ENCODE results near the gene ATP6V1E1.
"Not testable (repeated sequence)": the region's sequence is repeated elsewhere in the genome, so short reads cannot be mapped to it uniquely, and the experiment has no call there.

ATP6V1E1 gene

DNA sequence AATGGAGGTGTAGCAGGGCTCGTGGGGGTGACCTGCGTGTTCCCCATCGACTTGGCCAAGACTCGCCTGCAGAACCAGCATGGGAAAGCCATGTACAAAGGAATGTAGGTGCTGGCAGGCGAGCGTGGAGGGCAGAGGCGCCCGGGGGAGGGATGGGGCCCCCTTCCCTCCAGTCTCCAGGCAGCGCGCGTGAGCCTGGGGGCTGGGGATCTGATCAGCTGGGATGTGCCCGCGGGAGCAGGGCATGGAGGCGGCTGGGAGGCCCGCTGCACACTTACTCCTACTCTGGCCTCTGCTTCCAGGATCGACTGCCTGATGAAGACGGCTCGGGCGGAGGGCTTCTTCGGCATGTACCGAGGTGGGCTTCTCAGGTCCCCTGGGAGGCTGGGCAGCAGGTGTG lies 47.5 kb downstream of the ATP6V1E1 start:
- no peak for TF ChIP-seq ZNF274 (IDR thresholded peaks at IDR 0.05; ENCODE audit: low read depth, low read length)
- no peak overlapping the region for H3K4me3 ChIP-seq (ENCODE audit: low read length)

DNA sequence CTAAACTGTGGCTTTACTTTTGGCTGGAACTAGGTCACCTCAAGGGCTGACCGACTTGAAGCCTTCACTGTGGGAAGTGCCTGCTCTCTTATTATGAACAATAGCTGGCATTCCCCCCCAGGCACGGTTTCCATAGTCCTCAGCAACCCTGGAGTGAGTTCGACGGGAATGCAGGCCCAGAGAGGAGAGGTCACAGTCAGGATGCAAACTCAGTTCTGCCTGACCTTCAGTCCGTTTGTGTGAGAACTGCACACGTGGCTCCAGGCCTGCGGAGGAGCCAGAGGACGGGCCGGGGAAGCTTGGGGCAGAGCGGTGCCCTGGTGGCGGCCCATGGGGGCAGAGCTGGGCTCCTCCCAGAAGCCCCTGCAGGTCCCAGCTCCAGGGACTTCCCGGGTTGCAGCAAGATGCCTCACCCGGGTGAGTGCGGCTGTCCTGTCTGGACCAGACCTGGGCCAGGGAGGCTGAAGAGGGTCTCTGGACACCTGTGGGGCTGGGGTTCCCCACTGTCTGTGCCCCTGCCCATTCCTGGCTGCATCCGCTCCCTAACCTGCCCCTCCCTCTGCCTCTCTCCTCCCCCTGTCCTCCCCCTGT lies 48.0 kb downstream of the ATP6V1E1 start:
- no peak for TF ChIP-seq ZNF274 (IDR thresholded peaks at IDR 0.05; ENCODE audit: low read depth, low read length)
- H3K4me3 ChIP-seq (ENCODE audit: low read length), result no peak overlapping the region

DNA sequence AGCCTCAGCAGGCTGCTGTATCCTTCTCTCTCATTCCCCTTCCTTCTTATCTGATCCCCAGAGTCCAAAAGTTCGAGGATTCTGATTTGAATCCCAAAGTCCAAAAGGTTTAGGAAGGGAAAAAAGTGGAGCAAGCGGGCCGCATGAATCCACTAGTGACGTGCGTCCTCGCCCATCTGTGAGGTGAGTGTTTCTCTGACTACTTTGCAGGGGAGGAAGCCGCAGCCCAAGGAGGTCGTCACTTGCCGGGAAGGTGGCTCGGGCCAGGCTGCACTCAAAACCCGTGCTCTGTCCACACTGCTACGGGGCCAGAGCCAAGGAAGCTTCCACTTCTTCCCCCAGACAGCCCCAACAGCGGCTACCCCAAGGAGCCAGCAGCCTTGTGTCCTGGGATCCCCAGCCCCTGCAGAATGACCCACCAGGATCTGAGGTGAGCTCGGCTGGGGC lies 49.0 kb downstream of the ATP6V1E1 start:
- TF ChIP-seq ZNF274 (IDR thresholded peaks at IDR 0.05; ENCODE audit: low read depth, low read length), result no peak

DNA sequence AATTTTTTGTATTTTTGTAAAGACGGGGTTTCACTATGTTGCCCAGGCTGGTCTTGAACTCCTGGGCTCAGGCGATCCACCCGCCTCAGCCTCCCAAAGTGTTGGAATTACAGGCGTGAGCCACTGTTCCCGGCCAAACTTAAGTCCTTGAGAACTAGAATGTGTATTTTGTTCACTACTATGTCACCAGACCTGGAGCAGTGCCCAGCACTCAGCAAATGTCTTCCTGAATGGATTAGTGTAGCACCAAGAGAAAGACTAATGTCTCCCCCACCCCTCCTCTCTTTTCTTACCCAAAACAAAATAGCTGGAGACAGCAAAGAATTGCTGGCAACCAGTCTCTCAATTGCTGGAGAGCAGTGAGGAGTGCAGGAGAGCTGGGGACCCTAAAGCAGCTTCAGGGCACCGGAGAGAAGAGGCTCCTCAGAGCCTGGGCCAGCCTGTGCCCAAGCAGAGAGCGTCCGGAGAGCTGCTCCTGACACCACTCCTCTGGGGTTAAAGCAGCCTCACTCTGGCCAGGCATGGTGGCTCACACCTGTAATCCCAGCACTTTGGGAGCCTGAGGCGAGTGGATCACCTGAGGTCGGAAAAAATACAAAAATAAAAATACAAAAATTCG lies 50.3 kb downstream of the ATP6V1E1 start:
- no peak overlapping the region for H3K4me3 ChIP-seq (ENCODE audit: low read length)
- no peak for TF ChIP-seq ZNF274 (IDR thresholded peaks at IDR 0.05; ENCODE audit: low read depth, low read length)

More for the DNA sequence above, 49.0 kb downstream of the ATP6V1E1 start:
- H3K4me3 ChIP-seq (ENCODE audit: low read length), result no peak overlapping the region

DNA sequence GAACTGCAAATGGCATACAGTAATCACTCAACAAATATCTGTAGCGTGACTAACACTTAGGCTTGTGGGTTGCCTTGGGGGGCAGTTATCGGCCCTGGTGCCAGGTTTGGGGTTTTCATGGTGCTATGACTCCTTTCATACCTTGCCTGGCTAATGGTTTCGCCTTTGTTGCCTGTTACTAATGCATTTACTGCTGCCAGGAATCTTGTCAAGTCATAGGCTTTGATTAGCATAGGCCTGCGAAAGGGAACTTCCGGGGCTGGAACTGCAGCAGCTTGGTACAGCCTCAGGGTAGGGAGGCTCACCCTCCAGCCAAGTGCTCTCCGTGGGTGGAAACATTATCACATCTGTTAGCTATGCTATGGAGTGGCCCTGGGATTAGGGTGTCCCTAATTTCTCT lies 52.1 kb downstream of the ATP6V1E1 start:
- TF ChIP-seq ZNF274 (IDR thresholded peaks at IDR 0.05; ENCODE audit: low read depth, low read length), result no peak
- no peak overlapping the region for H3K4me3 ChIP-seq (ENCODE audit: low read length)

DNA sequence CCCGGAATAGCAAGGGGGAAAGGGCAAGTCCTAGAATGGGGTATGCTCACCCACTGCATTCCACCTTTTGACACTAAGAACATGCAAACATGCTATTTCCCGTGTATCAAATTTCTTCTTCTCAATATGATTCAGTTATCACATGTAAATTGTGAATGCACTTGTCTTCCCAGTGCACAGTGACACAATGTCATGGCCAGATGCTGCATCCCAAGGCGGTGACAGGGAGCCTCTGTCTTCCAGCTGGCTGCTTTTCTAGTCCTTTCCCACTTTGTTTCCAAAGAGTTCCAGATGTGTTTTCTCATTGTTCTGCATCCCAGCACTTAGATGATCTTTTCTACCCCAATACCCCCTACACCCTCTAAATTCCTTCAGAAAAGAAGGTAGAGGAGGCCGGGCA lies 52.9 kb downstream of the ATP6V1E1 start:
- no peak for TF ChIP-seq ZNF274 (IDR thresholded peaks at IDR 0.05; ENCODE audit: low read depth, low read length)
- no peak overlapping the region for H3K4me3 ChIP-seq (ENCODE audit: low read length)

DNA sequence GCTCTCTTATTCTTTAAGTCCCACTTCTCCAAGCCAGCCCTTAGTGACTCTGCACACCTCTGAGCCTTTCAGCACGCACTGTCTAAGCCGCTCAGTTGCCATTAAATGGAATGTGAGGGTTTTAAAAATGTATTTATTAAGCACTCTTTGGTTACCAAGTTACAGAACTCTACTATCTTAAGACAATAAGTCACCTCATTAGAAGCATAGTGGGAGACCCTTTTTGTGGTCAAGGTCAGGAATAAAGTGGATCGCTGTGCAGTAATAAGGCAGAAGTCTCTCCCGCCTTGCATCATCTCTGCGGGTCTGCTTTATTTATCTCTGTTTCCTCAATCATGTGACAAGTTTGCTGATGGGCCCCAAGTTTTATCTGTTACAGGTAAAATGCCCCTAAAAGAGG lies 53.4 kb downstream of the ATP6V1E1 start:
- TF ChIP-seq ZNF274 (IDR thresholded peaks at IDR 0.05; ENCODE audit: low read depth, low read length), result no peak
- H3K4me3 ChIP-seq (ENCODE audit: low read length), result no peak overlapping the region

DNA sequence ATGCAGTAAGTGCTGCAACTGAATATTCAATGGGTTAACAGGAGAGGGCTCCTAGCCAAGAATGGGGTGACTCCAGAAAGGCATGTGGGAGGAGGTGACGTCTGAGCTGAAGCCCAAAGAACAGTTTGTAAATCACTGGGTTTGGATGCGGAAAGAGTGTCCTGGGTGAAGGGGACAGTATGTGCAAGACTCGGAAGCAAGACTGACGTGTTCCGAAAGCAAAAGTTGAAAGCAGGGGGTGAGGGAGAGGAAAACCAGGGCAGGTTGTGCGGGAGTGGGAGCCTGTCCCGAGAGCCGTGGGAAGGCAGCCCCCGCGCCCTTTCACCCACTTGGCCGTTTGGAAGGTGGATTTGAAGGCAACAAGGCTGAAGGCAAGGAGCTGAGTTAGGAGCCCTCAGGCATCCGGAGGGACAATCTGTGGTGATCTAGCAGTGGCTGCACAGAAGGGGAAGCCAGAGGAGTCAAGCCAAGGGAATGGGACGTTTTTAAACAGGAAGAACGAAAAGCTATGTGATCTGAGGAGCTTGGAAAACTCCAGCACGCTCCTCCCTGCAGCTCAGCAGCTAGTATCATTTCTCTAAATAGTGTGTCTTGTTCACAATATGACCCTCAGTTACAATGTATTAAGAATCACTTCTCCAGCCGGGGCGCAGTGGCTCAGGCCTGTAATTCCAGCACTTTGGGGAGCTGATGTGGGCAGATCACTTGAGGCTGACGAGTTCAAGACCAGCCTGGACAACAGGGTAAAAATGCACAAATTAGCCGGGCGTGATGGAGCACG lies 57.5 kb downstream of the ATP6V1E1 start:
- no peak overlapping the region for H3K4me3 ChIP-seq (ENCODE audit: low read length)

DNA sequence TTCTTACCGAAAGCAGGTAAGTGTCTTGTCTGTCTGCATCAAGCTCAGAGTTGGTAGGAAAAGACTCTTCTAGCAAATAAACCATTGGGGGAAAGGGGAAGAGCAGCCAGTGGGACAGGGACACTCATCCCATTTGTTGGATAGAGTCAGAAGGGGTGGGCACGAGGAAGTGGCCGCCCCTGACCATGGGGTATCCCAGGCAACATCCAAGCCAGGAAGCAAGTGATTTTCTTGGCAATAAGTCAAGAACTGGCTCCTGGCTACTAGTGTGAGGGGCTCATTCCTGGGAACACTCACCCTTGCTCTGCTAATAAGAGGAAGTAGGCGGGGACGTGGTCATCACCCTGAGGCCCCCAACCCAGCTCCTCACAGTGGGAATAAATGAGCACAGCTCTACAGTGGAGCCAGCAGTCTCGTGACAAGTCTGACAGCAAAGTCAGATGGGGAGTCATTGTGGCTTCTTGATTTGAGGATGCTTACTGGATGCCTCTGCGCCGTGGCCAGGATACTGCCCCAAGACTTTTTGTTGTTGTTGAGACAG lies 58.5 kb downstream of the ATP6V1E1 start:
- TF ChIP-seq ZNF274 (IDR thresholded peaks at IDR 0.05; ENCODE audit: low read depth, low read length), result no peak
- no peak overlapping the region for H3K4me3 ChIP-seq (ENCODE audit: low read length)

More for the DNA sequence above, 57.5 kb downstream of the ATP6V1E1 start:
- TF ChIP-seq ZNF274 (IDR thresholded peaks at IDR 0.05; ENCODE audit: low read depth, low read length), result no peak

DNA sequence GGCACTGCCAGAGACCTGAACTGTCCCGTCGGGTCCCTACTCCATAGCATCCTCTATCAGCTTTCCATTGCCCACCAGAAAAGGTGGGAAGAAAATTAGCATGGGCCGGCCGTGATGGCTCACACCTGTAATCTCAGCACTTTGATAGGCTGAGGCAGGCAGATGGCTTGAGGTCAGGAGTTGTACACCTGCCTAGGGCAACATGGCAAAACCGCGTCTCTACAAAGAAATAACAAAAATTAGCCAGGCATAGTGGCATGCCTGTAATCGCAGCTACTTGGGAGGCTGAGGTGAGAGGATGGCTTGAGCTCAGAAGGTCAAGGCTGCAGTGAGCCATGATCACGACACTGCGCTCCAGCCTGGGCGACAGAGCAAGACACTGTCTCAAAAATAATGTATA lies 61.8 kb downstream of the ATP6V1E1 start:
- no peak for TF ChIP-seq ZNF274 (IDR thresholded peaks at IDR 0.05; ENCODE audit: low read depth, low read length)
- H3K4me3 ChIP-seq (ENCODE audit: low read length), result no peak overlapping the region

DNA sequence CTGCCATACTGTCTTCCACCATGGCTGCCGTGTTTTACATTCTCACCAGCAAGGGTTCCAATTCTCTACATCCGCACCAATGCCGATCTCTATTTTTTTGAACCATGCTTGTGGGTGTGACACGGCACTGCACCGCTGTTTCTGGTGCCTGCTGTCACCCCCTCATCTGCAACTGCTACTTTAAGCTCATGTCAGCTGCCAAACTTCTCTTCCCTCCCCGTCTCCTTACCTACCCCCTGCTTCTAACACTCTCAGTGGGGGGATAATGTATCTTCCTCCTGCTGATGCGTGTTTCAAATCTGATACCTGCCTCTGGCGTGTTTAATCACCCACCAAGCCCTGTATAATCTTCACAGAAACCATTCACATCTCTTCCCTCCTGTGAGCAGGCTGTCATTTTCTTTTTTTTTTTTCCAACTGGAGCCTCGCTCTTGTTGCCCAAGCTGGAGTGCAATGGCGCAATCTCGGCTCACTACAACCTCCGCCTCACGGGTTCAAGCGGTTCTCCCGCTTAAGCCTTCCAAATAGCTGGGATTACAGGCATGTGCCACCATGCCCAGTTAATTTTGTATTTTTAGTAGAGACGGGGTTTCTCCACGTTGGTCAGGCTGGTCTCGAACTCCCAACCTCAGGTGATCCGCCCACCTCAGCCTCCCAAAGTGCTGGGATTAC lies 62.4 kb downstream of the ATP6V1E1 start:
- H3K4me3 ChIP-seq (ENCODE audit: low read length), result not testable (repeated sequence)

DNA sequence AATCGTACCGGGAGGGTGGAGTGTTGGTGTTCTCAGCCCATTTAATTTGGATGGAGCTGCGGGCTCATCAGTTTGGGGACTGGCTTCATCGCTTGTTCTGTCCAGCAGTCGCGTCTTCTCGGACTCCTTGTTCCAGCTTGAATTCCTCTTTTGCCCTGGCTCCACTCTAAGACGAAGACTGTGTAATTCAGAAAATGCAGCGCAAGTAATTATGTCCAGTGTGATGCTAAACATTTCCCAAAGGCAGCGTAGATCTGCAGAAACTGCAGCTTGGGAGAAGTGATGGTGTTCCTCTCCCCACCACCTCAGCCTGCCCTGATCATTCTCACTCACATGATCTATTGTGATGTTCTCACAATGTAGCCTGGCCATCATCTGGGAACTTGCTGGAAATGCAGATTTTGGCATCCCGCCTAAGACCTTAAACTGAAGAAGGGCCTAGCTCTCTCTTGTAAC lies 64.6 kb downstream of the ATP6V1E1 start:
- no peak for TF ChIP-seq ZNF274 (IDR thresholded peaks at IDR 0.05; ENCODE audit: low read depth, low read length)
- no peak overlapping the region for H3K4me3 ChIP-seq (ENCODE audit: low read length)

DNA sequence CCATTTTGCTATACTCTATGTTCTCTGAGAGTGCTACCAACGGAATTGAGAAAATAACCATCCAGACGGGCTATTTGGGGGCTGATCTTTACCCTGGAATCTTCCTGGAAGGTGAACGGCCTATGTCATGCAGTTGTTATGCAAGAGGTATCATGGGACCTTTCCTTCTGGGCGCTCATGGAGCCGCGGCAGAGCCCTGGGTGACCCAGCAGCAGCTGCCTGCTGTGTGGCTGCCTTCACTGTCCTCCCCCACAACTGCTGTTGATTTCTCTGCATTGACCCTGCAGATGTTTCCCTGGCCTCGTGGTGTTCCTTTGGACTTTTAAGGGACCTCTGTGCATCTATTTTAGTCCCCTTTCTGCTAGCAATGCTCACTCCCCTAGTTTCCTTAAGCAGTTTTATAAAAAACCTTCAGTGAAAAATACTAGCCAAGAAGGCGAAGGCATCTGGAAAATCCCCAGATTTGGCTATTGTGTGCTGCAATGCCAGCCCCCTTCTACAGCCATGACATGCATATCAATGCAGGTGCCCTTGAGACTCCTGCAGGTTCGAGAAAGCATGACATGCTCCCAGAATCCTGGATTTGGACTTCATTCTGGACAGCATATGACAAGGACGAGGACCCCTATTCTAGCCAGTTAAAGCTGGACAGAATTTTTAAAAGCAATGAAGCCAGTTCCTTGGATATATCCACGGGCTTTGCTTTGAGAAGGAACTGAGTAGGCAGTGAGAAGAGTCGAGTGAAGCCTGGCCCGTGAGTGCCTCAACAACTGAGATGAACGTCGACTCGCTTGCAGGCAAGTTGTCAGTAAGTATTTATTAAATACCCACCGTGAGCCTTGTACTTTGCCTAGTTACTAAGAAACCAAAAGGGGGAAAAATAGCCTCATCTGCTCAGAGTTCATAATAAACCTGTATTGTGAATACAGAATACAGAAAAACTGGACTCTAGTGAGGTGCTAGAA lies 65.4 kb downstream of the ATP6V1E1 start, which contains the start of gene SLC25A18:
Gene SLC25A18 (plus strand): TSS at position 593 of the 965 bp plus-strand sequence. CDS start 16,447 bp downstream, outside the sequence.
- TF ChIP-seq ZNF274 (IDR thresholded peaks at IDR 0.05; ENCODE audit: low read depth, low read length), result no peak
- H3K4me3 ChIP-seq (ENCODE audit: low read length), result no peak within 1 kb of the TSS
